ENCODE data around the gene YARS2. TPM values are rescaled to one million over a fixed set of nuclear protein-coding genes. Genes with fewer than 3 reads are reported as not detected.

Gene YARS2
- total RNA-seq, 2 donors from 2014 or later, result 14.2 to 16.2 TPM

- no peak overlapping the region for H3K27ac ChIP-seq
- no peak overlapping the region for H3K4me3 ChIP-seq
- no peaks in the 10 kb centered on the region for H3K27me3 ChIP-seq (replicated peaks; ENCODE audit: insufficient read depth)
- no peak for ATAC-seq (ENCODE audit: insufficient number of reproducible peaks, low FRiP score, low read depth)
- no peaks in the 10 kb centered on the region for H3K9me3 ChIP-seq
- DNase-seq (ENCODE audit: low spot score), result no peak
- no peak for TF ChIP-seq CTCF (IDR thresholded peaks at IDR 0.05)
- H3K4me1 ChIP-seq (ENCODE audit: control insufficient read depth in 1 of 2, low read depth in 2 of 2), result no peaks in the 10 kb centered on the region
- no peaks in the 10 kb centered on the region for H3K36me3 ChIP-seq
Measured at GRCh38 chr12:32768518-32768917, 12.8 kb upstream of the YARS2 start.

GRCh38 chr12:32765906-32766305, 10.2 kb upstream of the YARS2 start:
- TF ChIP-seq CTCF (IDR thresholded peaks at IDR 0.05), result no peak
- no peak for ATAC-seq (ENCODE audit: insufficient number of reproducible peaks, low FRiP score, low read depth)
- DNase-seq (ENCODE audit: low spot score), result no peak

GRCh38 chr12:32761716-32762115, 6.0 kb upstream of the YARS2 start:
- H3K36me3 ChIP-seq, result no peaks in the 10 kb centered on the region
- TF ChIP-seq CTCF (IDR thresholded peaks at IDR 0.05), result no peak
- ATAC-seq (ENCODE audit: insufficient number of reproducible peaks, low FRiP score, low read depth), result no peak
- H3K27ac ChIP-seq, result no peak overlapping the region
- no peaks in the 10 kb centered on the region for H3K9me3 ChIP-seq
- no peaks in the 10 kb centered on the region for H3K27me3 ChIP-seq (replicated peaks; ENCODE audit: insufficient read depth)
- H3K4me1 ChIP-seq (ENCODE audit: control insufficient read depth in 1 of 2, low read depth in 2 of 2), result no peaks in the 10 kb centered on the region
- no peak for DNase-seq (ENCODE audit: low spot score)
- H3K4me3 ChIP-seq, result no peak overlapping the region

More at GRCh38 chr12:32765906-32766305, 10.2 kb upstream of the YARS2 start:
- Histone ChIP-seq H3K27ac (no peak overlapping the region), H3K36me3 (no peaks in the 10 kb centered on the region), H3K9me3 (no peaks in the 10 kb centered on the region), H3K4me1 (ENCODE audit: control insufficient read depth in 1 of 2, low read depth in 2 of 2) (no peaks in the 10 kb centered on the region), H3K4me3 (no peak overlapping the region), H3K27me3 (replicated peaks; ENCODE audit: insufficient read depth) (no peaks in the 10 kb centered on the region)

GRCh38 chr12:32757157-32757556, 1.5 kb upstream of the YARS2 start:
- TF ChIP-seq CTCF (IDR thresholded peaks at IDR 0.05), result no peak
- no peaks in the 10 kb centered on the region for H3K36me3 ChIP-seq
- no peaks in the 10 kb centered on the region for H3K27me3 ChIP-seq (replicated peaks; ENCODE audit: insufficient read depth)
- H3K27ac ChIP-seq, result no peak overlapping the region
- peaks cover 0 to 10% of the 10 kb centered on the region in 2 donors for H3K4me1 ChIP-seq (ENCODE audit: control insufficient read depth in 1 of 2, low read depth in 2 of 2)
- H3K4me3 ChIP-seq, result no peak overlapping the region
- no peak for ATAC-seq (ENCODE audit: insufficient number of reproducible peaks, low FRiP score, low read depth)
- H3K9me3 ChIP-seq, result no peaks in the 10 kb centered on the region
- DNase-seq (ENCODE audit: low spot score), result no peak

GRCh38 chr12:32756476-32757066, 874 bp upstream of the YARS2 start:
- no peak for ATAC-seq (ENCODE audit: insufficient number of reproducible peaks, low FRiP score, low read depth)
- DNase-seq (ENCODE audit: low spot score), result no peak
- H3K27ac ChIP-seq, result peak overlapping the region; percentile 84 to 93
- H3K4me3 ChIP-seq, result peak overlapping the region; percentile 81
- TF ChIP-seq CTCF (IDR thresholded peaks at IDR 0.05), result no peak
- peaks cover 0 to 10% of the 10 kb centered on the region in 2 donors for H3K4me1 ChIP-seq (ENCODE audit: control insufficient read depth in 1 of 2, low read depth in 2 of 2)
- no peaks in the 10 kb centered on the region for H3K9me3 ChIP-seq
- no peaks in the 10 kb centered on the region for H3K27me3 ChIP-seq (replicated peaks; ENCODE audit: insufficient read depth)
- H3K36me3 ChIP-seq, result peaks cover 3% of the 10 kb centered on the region

Data from thoracic aorta (tissue), 2 donors.